ENCODE results near the gene METAP1D.
"Not testable (repeated sequence)": the region's sequence is repeated elsewhere in the genome, so short reads cannot be mapped to it uniquely, and the experiment has no call there.

METAP1D gene

GRCh38 chr2:172063446-172063845, 63.7 kb downstream of the METAP1D start:
- no peak for DNase-seq (ENCODE audit: extremely low read depth, insufficient read length)
- TF ChIP-seq, protein P1, sequence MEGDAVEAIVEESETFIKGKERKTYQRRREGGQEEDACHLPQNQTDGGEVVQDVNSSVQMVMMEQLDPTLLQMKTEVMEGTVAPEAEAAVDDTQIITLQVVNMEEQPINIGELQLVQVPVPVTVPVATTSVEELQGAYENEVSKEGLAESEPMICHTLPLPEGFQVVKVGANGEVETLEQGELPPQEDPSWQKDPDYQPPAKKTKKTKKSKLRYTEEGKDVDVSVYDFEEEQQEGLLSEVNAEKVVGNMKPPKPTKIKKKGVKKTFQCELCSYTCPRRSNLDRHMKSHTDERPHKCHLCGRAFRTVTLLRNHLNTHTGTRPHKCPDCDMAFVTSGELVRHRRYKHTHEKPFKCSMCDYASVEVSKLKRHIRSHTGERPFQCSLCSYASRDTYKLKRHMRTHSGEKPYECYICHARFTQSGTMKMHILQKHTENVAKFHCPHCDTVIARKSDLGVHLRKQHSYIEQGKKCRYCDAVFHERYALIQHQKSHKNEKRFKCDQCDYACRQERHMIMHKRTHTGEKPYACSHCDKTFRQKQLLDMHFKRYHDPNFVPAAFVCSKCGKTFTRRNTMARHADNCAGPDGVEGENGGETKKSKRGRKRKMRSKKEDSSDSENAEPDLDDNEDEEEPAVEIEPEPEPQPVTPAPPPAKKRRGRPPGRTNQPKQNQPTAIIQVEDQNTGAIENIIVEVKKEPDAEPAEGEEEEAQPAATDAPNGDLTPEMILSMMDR (IDR thresholded peaks at IDR 0.05; ENCODE audit: insufficient read depth, low read length, poor library complexity, severe bottlenecking) = no peak
- Histone ChIP-seq H3K4me3 (replicated peaks; ENCODE audit: low read depth, low read length) (no peak overlapping the region), H3K27me3 (replicated peaks; ENCODE audit: control insufficient read depth, insufficient read depth, low read length) (no peaks in the 10 kb centered on the region), H3K36me3 (ENCODE audit: control insufficient read depth, insufficient read depth, low read length) (no peaks in the 10 kb centered on the region)

GRCh38 chr2:172065111-172065510, 65.4 kb downstream of the METAP1D start:
- no peaks in the 10 kb centered on the region for H3K36me3 ChIP-seq (ENCODE audit: control insufficient read depth, insufficient read depth, low read length)
- no peaks in the 10 kb centered on the region for H3K27me3 ChIP-seq (replicated peaks; ENCODE audit: control insufficient read depth, insufficient read depth, low read length)
- no peak overlapping the region for H3K4me3 ChIP-seq (replicated peaks; ENCODE audit: low read depth, low read length)
- TF ChIP-seq, protein P1 (IDR thresholded peaks at IDR 0.05; ENCODE audit: insufficient read depth, low read length, poor library complexity, severe bottlenecking) = no peak
- DNase-seq (ENCODE audit: extremely low read depth, insufficient read length) = no peak

DNA sequence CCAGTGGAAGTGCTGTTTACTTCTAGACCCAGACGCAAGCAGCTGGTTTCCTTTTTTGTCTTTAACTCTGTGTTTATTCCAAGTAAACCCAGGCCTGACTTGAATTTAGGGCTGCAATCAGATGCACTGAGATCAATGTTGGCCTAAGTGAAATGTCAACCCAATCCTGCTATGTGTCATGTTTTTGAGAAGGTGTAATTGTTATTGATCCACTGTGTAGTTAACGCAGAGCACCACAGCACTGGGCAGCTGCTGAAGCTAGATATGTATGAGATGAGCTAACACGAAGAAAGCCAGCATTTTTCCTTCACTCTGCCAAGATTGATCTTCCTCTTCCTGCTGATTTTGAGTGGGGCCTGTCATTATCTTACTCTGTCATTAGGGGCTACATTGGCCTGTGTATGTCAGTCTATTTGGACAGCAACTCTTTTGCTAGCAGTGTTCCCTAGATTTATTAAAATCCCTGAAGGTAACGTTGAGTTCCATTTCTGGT, 66.7 kb downstream of the METAP1D start:
- Histone ChIP-seq H3K27me3 (replicated peaks; ENCODE audit: control insufficient read depth, insufficient read depth, low read length) (no peaks in the 10 kb centered on the region), H3K4me3 (replicated peaks; ENCODE audit: low read depth, low read length) (no peak overlapping the region), H3K36me3 (ENCODE audit: control insufficient read depth, insufficient read depth, low read length) (no peaks in the 10 kb centered on the region)
- DNase-seq (ENCODE audit: extremely low read depth, insufficient read length) = no peak
- TF ChIP-seq, protein P1 (IDR thresholded peaks at IDR 0.05; ENCODE audit: insufficient read depth, low read length, poor library complexity, severe bottlenecking) = no peak

DNA sequence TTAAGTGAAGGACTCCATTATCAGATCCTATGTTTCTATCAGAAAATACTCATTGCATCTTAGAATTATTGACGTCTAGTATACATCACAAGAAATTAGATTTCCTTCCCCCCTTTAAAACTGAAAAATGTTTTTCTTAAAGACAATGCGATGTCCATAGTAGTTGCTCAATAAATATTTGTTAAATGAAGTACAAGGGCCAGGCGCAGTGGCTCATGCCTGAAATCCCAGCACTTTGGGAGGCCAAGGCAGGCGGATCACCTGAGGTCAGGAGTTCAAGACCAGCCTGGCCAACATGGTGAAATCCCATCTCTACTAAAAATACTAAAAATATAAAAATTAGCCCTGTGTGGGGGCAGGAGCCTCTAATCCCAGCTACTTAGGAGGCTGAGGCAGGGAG, 68.2 kb downstream of the METAP1D start:
- H3K27me3 ChIP-seq (replicated peaks; ENCODE audit: control insufficient read depth, insufficient read depth, low read length); DNase-seq (ENCODE audit: extremely low read depth, insufficient read length); H3K36me3 ChIP-seq (ENCODE audit: control insufficient read depth, insufficient read depth, low read length); H3K4me3 ChIP-seq (replicated peaks; ENCODE audit: low read depth, low read length): not testable (repeated sequence)

- no peak for DNase-seq (ENCODE audit: extremely low read depth, insufficient read length)
- Histone ChIP-seq H3K27me3 (replicated peaks; ENCODE audit: control insufficient read depth, insufficient read depth, low read length) (no peaks in the 10 kb centered on the region), H3K36me3 (ENCODE audit: control insufficient read depth, insufficient read depth, low read length) (no peaks in the 10 kb centered on the region), H3K4me3 (replicated peaks; ENCODE audit: low read depth, low read length) (no peak overlapping the region)
- TF ChIP-seq, protein P1 (IDR thresholded peaks at IDR 0.05; ENCODE audit: insufficient read depth, low read length, poor library complexity, severe bottlenecking) = no peak
Observed at GRCh38 chr2:172070936-172071335, 71.2 kb downstream of the METAP1D start.

DNA sequence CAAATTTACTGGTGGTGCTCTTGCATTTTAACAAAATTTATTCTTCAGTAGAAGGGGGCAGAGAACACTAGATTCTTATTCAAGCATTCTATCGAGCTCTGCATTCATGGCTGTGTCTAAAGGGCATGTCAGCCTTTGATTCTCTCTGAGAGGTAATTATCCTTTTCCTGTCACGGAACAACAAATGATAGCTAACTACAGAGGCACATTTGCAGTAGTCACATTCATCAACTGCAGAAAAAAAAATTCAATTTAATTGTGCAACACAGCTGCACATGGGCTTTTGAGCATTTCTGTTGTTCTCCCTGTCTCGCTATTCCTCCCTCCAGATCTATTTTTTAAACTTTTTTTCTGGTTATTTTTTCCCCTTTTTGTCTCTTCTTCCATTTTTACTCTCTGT, 72.5 kb downstream of the METAP1D start:
- no peak overlapping the region for H3K4me3 ChIP-seq (replicated peaks; ENCODE audit: low read depth, low read length)
- DNase-seq (ENCODE audit: extremely low read depth, insufficient read length) = no peak
- H3K36me3 ChIP-seq (ENCODE audit: control insufficient read depth, insufficient read depth, low read length) = no peaks in the 10 kb centered on the region
- H3K27me3 ChIP-seq (replicated peaks; ENCODE audit: control insufficient read depth, insufficient read depth, low read length) = no peaks in the 10 kb centered on the region
- TF ChIP-seq, protein P1 (IDR thresholded peaks at IDR 0.05; ENCODE audit: insufficient read depth, low read length, poor library complexity, severe bottlenecking) = no peak
